WTC11 (cell line): ENCODE results near the gene TMEM181. TPM values are rescaled to one million over a fixed set of nuclear protein-coding genes. Genes with fewer than 3 reads are reported as not detected.

Experiments
- ATAC-seq: fragments of 200-7000 bp; cut with Tn5 transposase; 2 replicates; pipeline ENCODE4 v1.10.0; 2021; ENCODE audit warnings: mild to moderate bottlenecking, moderate library complexity
- CTCF ChIA-PET: fragments of 300-600 bp; sonication (Branson Sonifier 250); formaldehyde crosslinking; loops from one replicate; lab custom pipeline; 2021; ENCODE audit warnings: antibody characterized with exemption; lab: Charles Lee
- POLR2A ChIA-PET: fragments of 350-600 bp; sonication (Branson Sonifier 250); formaldehyde crosslinking; loops from one replicate; lab custom pipeline; 2021; ENCODE audit warnings: antibody characterized with exemption; lab: Charles Lee
- DNase-seq: peaks from one replicate; pipeline ENCODE4 v3.0.0; 2021; ENCODE audit warnings: low spot score
- H3K27ac Mint-ChIP-seq: 2 replicates; pipeline ENCODE4 v1.8.0; 2021; ENCODE audit warnings: mixed read lengths
- H3K27me3 Mint-ChIP-seq: 2 replicates; pipeline ENCODE4 v1.8.0; 2021; ENCODE audit warnings: low read depth, mild to moderate bottlenecking, moderate library complexity, mixed read lengths
- H3K36me3 Mint-ChIP-seq: 2 replicates; pipeline ENCODE4 v1.8.0; 2021; ENCODE audit warnings: mixed read lengths
- H3K4me1 Mint-ChIP-seq: 2 replicates; pipeline ENCODE4 v1.8.0; 2022; ENCODE audit warnings: mixed read lengths
- H3K4me3 Mint-ChIP-seq: 2 replicates; pipeline ENCODE4 v1.8.0; 2021; ENCODE audit warnings: mild to moderate bottlenecking, moderate library complexity, mixed read lengths
- H3K9me3 Mint-ChIP-seq: 2 replicates; pipeline ENCODE4 v1.8.0; 2021; ENCODE audit warnings: mixed read lengths
- JAZF1 ChIP-seq: fragments of 250-450 bp; sonication (Bioruptor Pico); IDR thresholded peaks from 2 replicates; pipeline ENCODE4 v1.9.0; 2021; ENCODE audit warnings: moderate library complexity, mild to moderate bottlenecking, inconsistent platforms
- JUN ChIP-seq: sonication (generic); formaldehyde crosslinking; IDR thresholded peaks from 2 replicates; pipeline ENCODE4 v1.8.0; 2023; ENCODE audit warnings: mild to moderate bottlenecking, missing genetic modification reagents
- NR2C2 ChIP-seq: sonication (generic); formaldehyde crosslinking; IDR thresholded peaks from 2 replicates; pipeline ENCODE4 v1.8.0; 2022; ENCODE audit warnings: mild to moderate bottlenecking, missing genetic modification reagents
- TEAD4 ChIP-seq: sonication (generic); formaldehyde crosslinking; IDR thresholded peaks from 2 replicates; pipeline ENCODE4 v1.8.0; 2022; ENCODE audit warnings: mild to moderate bottlenecking, missing genetic modification reagents
- ZNF138 ChIP-seq: sonication (generic); formaldehyde crosslinking; conservative IDR thresholded peaks from 2 replicates; pipeline ENCODE4 v1.8.1; 2022; ENCODE audit warnings: mild to moderate bottlenecking, moderate library complexity, missing genetic modification reagents
- ZNF512 ChIP-seq: sonication (generic); formaldehyde crosslinking; IDR thresholded peaks from 2 replicates; pipeline ENCODE4 v1.8.1; 2022; ENCODE audit warnings: missing genetic modification reagents, borderline replicate concordance
- ZNF671 ChIP-seq: fragments of 250-450 bp; sonication (Bioruptor Pico); IDR thresholded peaks from 2 replicates; pipeline ENCODE4 v1.8.0; 2021; ENCODE audit warnings: mild to moderate bottlenecking
- ZSCAN18 ChIP-seq: fragments of 250-450 bp; sonication (Bioruptor Pico); IDR thresholded peaks from 2 replicates; pipeline ENCODE4 v2.1.2; 2022; ENCODE audit warnings: mild to moderate bottlenecking, moderate library complexity
- total RNA-seq: library from RNA; stranded (reverse); gene quantifications from 3 replicates; pipeline ENCODE4 v1.2.3, GENCODE V29; 2021
- TF ChIP-seq, protein P1 (sequence below): sonication (generic); formaldehyde crosslinking; IDR thresholded peaks from 2 replicates; pipeline ENCODE4 v1.8.1; 2022; ENCODE audit warnings: mild to moderate bottlenecking, missing genetic modification reagents, moderate library complexity, borderline replicate concordance
- TF ChIP-seq, protein P2 (sequence below): sonication (generic); formaldehyde crosslinking; IDR thresholded peaks from 2 replicates; pipeline ENCODE4 v1.8.0; 2023; ENCODE audit warnings: missing genetic modification reagents, mild to moderate bottlenecking, borderline replicate concordance
- TF ChIP-seq, protein P3 (sequence below): sonication (generic); formaldehyde crosslinking; IDR thresholded peaks from 2 replicates; pipeline ENCODE4 v1.8.0; 2022; ENCODE audit warnings: missing genetic modification reagents
- TF ChIP-seq, protein P4 (sequence below): sonication (generic); formaldehyde crosslinking; IDR thresholded peaks from 2 replicates; pipeline ENCODE4 v1.8.1; 2022; ENCODE audit warnings: mild to moderate bottlenecking, moderate library complexity, missing genetic modification reagents

TMEM181 gene
- total RNA-seq, 1 experiment from 2014 or later = 18.8 TPM

- TF ChIP-seq ZNF138 (CRISPR knock-in tag) (no peak), TEAD4 (no peak), ZNF671 (CRISPR knock-in tag) (no peak), JAZF1 (CRISPR knock-in tag) (no peak), JUN (CRISPR knock-in tag) (no peak), NR2C2 (CRISPR knock-in tag) (no peak), ZSCAN18 (no peak), ZNF512 (CRISPR knock-in tag) (no peak)
- TF ChIP-seq, protein P1, sequence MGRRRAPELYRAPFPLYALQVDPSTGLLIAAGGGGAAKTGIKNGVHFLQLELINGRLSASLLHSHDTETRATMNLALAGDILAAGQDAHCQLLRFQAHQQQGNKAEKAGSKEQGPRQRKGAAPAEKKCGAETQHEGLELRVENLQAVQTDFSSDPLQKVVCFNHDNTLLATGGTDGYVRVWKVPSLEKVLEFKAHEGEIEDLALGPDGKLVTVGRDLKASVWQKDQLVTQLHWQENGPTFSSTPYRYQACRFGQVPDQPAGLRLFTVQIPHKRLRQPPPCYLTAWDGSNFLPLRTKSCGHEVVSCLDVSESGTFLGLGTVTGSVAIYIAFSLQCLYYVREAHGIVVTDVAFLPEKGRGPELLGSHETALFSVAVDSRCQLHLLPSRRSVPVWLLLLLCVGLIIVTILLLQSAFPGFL (CRISPR knock-in tag) = no peak
- TF ChIP-seq, protein P2, sequence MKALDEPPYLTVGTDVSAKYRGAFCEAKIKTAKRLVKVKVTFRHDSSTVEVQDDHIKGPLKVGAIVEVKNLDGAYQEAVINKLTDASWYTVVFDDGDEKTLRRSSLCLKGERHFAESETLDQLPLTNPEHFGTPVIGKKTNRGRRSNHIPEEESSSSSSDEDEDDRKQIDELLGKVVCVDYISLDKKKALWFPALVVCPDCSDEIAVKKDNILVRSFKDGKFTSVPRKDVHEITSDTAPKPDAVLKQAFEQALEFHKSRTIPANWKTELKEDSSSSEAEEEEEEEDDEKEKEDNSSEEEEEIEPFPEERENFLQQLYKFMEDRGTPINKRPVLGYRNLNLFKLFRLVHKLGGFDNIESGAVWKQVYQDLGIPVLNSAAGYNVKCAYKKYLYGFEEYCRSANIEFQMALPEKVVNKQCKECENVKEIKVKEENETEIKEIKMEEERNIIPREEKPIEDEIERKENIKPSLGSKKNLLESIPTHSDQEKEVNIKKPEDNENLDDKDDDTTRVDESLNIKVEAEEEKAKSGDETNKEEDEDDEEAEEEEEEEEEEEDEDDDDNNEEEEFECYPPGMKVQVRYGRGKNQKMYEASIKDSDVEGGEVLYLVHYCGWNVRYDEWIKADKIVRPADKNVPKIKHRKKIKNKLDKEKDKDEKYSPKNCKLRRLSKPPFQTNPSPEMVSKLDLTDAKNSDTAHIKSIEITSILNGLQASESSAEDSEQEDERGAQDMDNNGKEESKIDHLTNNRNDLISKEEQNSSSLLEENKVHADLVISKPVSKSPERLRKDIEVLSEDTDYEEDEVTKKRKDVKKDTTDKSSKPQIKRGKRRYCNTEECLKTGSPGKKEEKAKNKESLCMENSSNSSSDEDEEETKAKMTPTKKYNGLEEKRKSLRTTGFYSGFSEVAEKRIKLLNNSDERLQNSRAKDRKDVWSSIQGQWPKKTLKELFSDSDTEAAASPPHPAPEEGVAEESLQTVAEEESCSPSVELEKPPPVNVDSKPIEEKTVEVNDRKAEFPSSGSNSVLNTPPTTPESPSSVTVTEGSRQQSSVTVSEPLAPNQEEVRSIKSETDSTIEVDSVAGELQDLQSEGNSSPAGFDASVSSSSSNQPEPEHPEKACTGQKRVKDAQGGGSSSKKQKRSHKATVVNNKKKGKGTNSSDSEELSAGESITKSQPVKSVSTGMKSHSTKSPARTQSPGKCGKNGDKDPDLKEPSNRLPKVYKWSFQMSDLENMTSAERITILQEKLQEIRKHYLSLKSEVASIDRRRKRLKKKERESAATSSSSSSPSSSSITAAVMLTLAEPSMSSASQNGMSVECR (CRISPR knock-in tag) = no peak
- TF ChIP-seq, protein P3, sequence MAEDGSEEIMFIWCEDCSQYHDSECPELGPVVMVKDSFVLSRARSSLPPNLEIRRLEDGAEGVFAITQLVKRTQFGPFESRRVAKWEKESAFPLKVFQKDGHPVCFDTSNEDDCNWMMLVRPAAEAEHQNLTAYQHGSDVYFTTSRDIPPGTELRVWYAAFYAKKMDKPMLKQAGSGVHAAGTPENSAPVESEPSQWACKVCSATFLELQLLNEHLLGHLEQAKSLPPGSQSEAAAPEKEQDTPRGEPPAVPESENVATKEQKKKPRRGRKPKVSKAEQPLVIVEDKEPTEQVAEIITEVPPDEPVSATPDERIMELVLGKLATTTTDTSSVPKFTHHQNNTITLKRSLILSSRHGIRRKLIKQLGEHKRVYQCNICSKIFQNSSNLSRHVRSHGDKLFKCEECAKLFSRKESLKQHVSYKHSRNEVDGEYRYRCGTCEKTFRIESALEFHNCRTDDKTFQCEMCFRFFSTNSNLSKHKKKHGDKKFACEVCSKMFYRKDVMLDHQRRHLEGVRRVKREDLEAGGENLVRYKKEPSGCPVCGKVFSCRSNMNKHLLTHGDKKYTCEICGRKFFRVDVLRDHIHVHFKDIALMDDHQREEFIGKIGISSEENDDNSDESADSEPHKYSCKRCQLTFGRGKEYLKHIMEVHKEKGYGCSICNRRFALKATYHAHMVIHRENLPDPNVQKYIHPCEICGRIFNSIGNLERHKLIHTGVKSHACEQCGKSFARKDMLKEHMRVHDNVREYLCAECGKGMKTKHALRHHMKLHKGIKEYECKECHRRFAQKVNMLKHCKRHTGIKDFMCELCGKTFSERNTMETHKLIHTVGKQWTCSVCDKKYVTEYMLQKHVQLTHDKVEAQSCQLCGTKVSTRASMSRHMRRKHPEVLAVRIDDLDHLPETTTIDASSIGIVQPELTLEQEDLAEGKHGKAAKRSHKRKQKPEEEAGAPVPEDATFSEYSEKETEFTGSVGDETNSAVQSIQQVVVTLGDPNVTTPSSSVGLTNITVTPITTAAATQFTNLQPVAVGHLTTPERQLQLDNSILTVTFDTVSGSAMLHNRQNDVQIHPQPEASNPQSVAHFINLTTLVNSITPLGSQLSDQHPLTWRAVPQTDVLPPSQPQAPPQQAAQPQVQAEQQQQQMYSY (CRISPR knock-in tag) = no peak
- TF ChIP-seq, protein P4, sequence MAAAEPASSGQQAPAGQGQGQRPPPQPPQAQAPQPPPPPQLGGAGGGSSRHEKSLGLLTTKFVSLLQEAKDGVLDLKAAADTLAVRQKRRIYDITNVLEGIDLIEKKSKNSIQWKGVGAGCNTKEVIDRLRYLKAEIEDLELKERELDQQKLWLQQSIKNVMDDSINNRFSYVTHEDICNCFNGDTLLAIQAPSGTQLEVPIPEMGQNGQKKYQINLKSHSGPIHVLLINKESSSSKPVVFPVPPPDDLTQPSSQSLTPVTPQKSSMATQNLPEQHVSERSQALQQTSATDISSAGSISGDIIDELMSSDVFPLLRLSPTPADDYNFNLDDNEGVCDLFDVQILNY (CRISPR knock-in tag) = no peak
- H3K36me3 Mint-ChIP-seq = no peaks in the 10 kb centered on the region
- no peaks in the 10 kb centered on the region for H3K9me3 Mint-ChIP-seq
- H3K27ac Mint-ChIP-seq = no peak overlapping the region
- ChIA-PET CTCF (interaction anchor here (0.7 to 2.8 kb wide), 4 partner anchors 11 to 40 kb away, joined by 3 to 15 read pairs (median 6); no protein-coding TSS in a partner anchor), POLR2A (no interaction called here)
- H3K27me3 Mint-ChIP-seq = no peaks in the 10 kb centered on the region; the same call in 1 of the 2 replicates
- H3K4me1 Mint-ChIP-seq = peaks cover 14% of the 10 kb centered on the region
- H3K4me3 Mint-ChIP-seq = no peak overlapping the region
- no peak for ATAC-seq
- DNase-seq = no peak
Measured at GRCh38 chr6:158680015-158680414, 120.1 kb downstream of the TMEM181 start.
